Mesenchymal stem cell (in vitro differentiated cells and primary cell): Measurements from ENCODE around the gene GAPT.

ENCODE experiments used
- DNase-seq: peaks from one replicate; pipeline ENCODE4 v3.0.0-alpha.2; 2013
- H2AFZ ChIP-seq: one replicate; pipeline ENCODE4 v1.6.1; 2013; ENCODE audit warnings: low read depth, mild to moderate bottlenecking, control low read depth, inconsistent platforms, low read length, moderate library complexity
- H2AK5ac ChIP-seq: 2 replicates; pipeline ENCODE4 v1.6.1; 2013; ENCODE audit warnings: low read length, moderate library complexity, mild to moderate bottlenecking, inconsistent platforms; ENCODE audit not compliant: severe bottlenecking
- H2BK120ac ChIP-seq: one replicate; pipeline ENCODE4 v1.6.1; 2013; ENCODE audit warnings: low read depth, mild to moderate bottlenecking, inconsistent platforms, low read length, moderate library complexity
- H2BK12ac ChIP-seq, 2 experiments: one replicate each; pipeline ENCODE4 v1.6.1; 2013; ENCODE audit warnings: inconsistent platforms in 2 of 2, low read length in 2 of 2, mild to moderate bottlenecking in 2 of 2, moderate library complexity in 2 of 2, control low read depth in 1 of 2
- H2BK15ac ChIP-seq: one replicate; pipeline ENCODE4 v1.6.1; 2013; ENCODE audit warnings: mild to moderate bottlenecking, low read depth, inconsistent platforms; ENCODE audit not compliant: poor library complexity, severe bottlenecking
- H2BK5ac ChIP-seq: 2 replicates; pipeline ENCODE4 v1.6.1; 2013; ENCODE audit warnings: low read depth, mild to moderate bottlenecking, low read length, control low read depth, inconsistent platforms; ENCODE audit not compliant: poor library complexity, severe bottlenecking
- H3K14ac ChIP-seq, 2 experiments: one replicate each; pipeline ENCODE4 v1.6.1; 2013; ENCODE audit warnings: inconsistent platforms in 2 of 2, low read length in 2 of 2, control low read depth in 1 of 2, mild to moderate bottlenecking in 1 of 2, moderate library complexity in 1 of 2
- H3K18ac ChIP-seq, 2 experiments: one replicate each; pipeline ENCODE4 v1.6.1; 2013; ENCODE audit warnings: inconsistent platforms in 2 of 2, low read length in 2 of 2, control low read depth in 1 of 2, low read depth in 1 of 2, mild to moderate bottlenecking in 1 of 2
- H3K23ac ChIP-seq, 2 experiments: one replicate each; pipeline ENCODE4 v1.6.1; 2013; ENCODE audit warnings: inconsistent platforms in 2 of 2, low read length in 2 of 2, mild to moderate bottlenecking in 2 of 2, moderate library complexity in 2 of 2, control low read depth in 1 of 2
- H3K27ac ChIP-seq: 2 replicates; pipeline ENCODE4 v1.5.1; 2013; ENCODE audit warnings: mild to moderate bottlenecking, moderate library complexity, low read length, control low read depth, inconsistent platforms; ENCODE audit not compliant: poor library complexity, severe bottlenecking
- H3K27me3 ChIP-seq, 2 experiments: 2 replicates each; pipeline versions ENCODE4 v1.6.1 to v1.7.0; 2013; ENCODE audit warnings: low read length in 2 of 2, mild to moderate bottlenecking in 2 of 2, moderate library complexity in 2 of 2, control low read depth in 1 of 2, inconsistent platforms in 1 of 2; ENCODE audit not compliant: control insufficient read depth in 1 of 2, insufficient read depth in 1 of 2
- H3K36me3 ChIP-seq, 2 experiments: 2 replicates each; pipeline versions ENCODE4 v1.6.1 to v1.7.0; 2013; ENCODE audit warnings: low read length in 2 of 2, control low read depth in 1 of 2, inconsistent platforms in 1 of 2, low read depth in 1 of 2, mild to moderate bottlenecking in 1 of 2; ENCODE audit not compliant: insufficient read depth in 2 of 2, control insufficient read depth in 1 of 2
- H3K4ac ChIP-seq, 2 experiments: one replicate each; pipeline ENCODE4 v1.6.1; 2013; ENCODE audit warnings: inconsistent platforms in 2 of 2, low read length in 2 of 2, mild to moderate bottlenecking in 2 of 2, moderate library complexity in 2 of 2, control low read depth in 1 of 2, low read depth in 1 of 2
- H3K4me1 ChIP-seq: 2 replicates; pipeline ENCODE4 v1.6.1; 2013; ENCODE audit warnings: low read depth, low read length, control low read depth; ENCODE audit not compliant: control insufficient read depth, insufficient read depth
- H3K4me2 ChIP-seq: 2 replicates; pipeline ENCODE4 v1.6.1; 2013; ENCODE audit warnings: low read length, mild to moderate bottlenecking, inconsistent platforms; ENCODE audit not compliant: poor library complexity, severe bottlenecking
- H3K4me3 ChIP-seq, 2 experiments: 2 replicates each; pipeline versions ENCODE4 v1.5.1 to v1.7.0; 2013; ENCODE audit warnings: low read length in 2 of 2, mild to moderate bottlenecking in 2 of 2, control low read depth in 1 of 2, low read depth in 1 of 2; ENCODE audit not compliant: insufficient read depth in 1 of 2
- H3K79me1 ChIP-seq: replicated peaks from 2 replicates; pipeline ENCODE4 v1.6.1; 2013; ENCODE audit warnings: mild to moderate bottlenecking, control low read depth, low read length, inconsistent platforms; ENCODE audit not compliant: poor library complexity, severe bottlenecking
- H3K9ac ChIP-seq: 2 replicates; pipeline ENCODE4 v1.7.0; 2013; ENCODE audit warnings: mild to moderate bottlenecking, low read length, moderate library complexity
- H3K9me3 ChIP-seq: 2 replicates; pipeline ENCODE4 v1.7.0; 2013; ENCODE audit warnings: mild to moderate bottlenecking, low read length; ENCODE audit not compliant: control insufficient read depth
- H4K8ac ChIP-seq: one replicate; pipeline ENCODE4 v1.6.1; 2013; ENCODE audit warnings: inconsistent platforms, mild to moderate bottlenecking, low read length, moderate library complexity
- H4K91ac ChIP-seq: one replicate; pipeline ENCODE4 v1.6.1; 2013; ENCODE audit warnings: mild to moderate bottlenecking, low read length, inconsistent platforms
- WGBS: methylation state at CpG from one replicate; pipeline ENCODE4 v1.1.7; 2013; ENCODE audit warnings: mixed read lengths; 5-methylcytosine and 5-hydroxymethylcytosine counted together

Gene GAPT

GRCh38 chr5:58481828-58482227 is 9.4 kb upstream of the GAPT start:
- H2AK5ac ChIP-seq, result no peak overlapping the region
- H3K27me3 ChIP-seq, result peaks cover 0 to 10% of the 10 kb centered on the region in 2 experiments
- no peak overlapping the region for H3K18ac ChIP-seq
- no peaks in the 10 kb centered on the region for H3K36me3 ChIP-seq
- H3K9ac ChIP-seq, result no peak overlapping the region
- no peak overlapping the region for H2BK15ac ChIP-seq
- no peak overlapping the region for H3K4ac ChIP-seq
- no peak overlapping the region for H2BK12ac ChIP-seq
- H3K4me3 ChIP-seq, result no peak overlapping the region
- DNase-seq, result no peak
- no peak overlapping the region for H3K4me2 ChIP-seq
- H3K9me3 ChIP-seq, result no peaks in the 10 kb centered on the region
- WGBS, result 81% methylated on average over 6 of the region's 6 CpGs
- no peak overlapping the region for H2BK120ac ChIP-seq
- H4K8ac ChIP-seq, result no peak overlapping the region
- no peak overlapping the region for H2BK5ac ChIP-seq
- peak overlapping the region in 1 of 2 experiments; percentile 30 for H3K14ac ChIP-seq
- H2AFZ ChIP-seq, result no peak overlapping the region
- no peak overlapping the region for H3K27ac ChIP-seq
- H3K4me1 ChIP-seq, result no peaks in the 10 kb centered on the region
- no peaks in the 10 kb centered on the region for H3K79me1 ChIP-seq
- peak overlapping the region; percentile 22 for H4K91ac ChIP-seq
- H3K23ac ChIP-seq, result no peak overlapping the region

- no peak overlapping the region for H2BK5ac ChIP-seq
- H3K36me3 ChIP-seq, result no peaks in the 10 kb centered on the region
- no peak overlapping the region for H2BK120ac ChIP-seq
- H2AFZ ChIP-seq, result no peak overlapping the region
- no peaks in the 10 kb centered on the region for H3K79me1 ChIP-seq
- H3K14ac ChIP-seq, result peak overlapping the region in 1 of 2 experiments; percentile 80
- H3K4me2 ChIP-seq, result no peak overlapping the region
- H3K27me3 ChIP-seq, result peaks cover 0 to 16% of the 10 kb centered on the region in 2 experiments
- H3K9me3 ChIP-seq, result no peaks in the 10 kb centered on the region
- H3K23ac ChIP-seq, result no peak overlapping the region
- H4K91ac ChIP-seq, result no peak overlapping the region
- no peaks in the 10 kb centered on the region for H3K4me1 ChIP-seq
- no peak overlapping the region for H3K4ac ChIP-seq
- DNase-seq, result no peak
- H2BK12ac ChIP-seq, result peak overlapping the region in 1 of 2 experiments; percentile 10
- H3K4me3 ChIP-seq, result no peak overlapping the region
- H4K8ac ChIP-seq, result no peak overlapping the region
- WGBS, result 94% methylated on average over 1 of the region's 1 CpG
- no peak overlapping the region for H3K18ac ChIP-seq
- H3K27ac ChIP-seq, result no peak overlapping the region
- H2AK5ac ChIP-seq, result no peak overlapping the region
- H3K9ac ChIP-seq, result no peak overlapping the region
- H2BK15ac ChIP-seq, result no peak overlapping the region
These were observed 8.7 kb upstream of the GAPT start for GRCh38 chr5:58482536-58482935.

GRCh38 chr5:58484505-58484904 is 6.7 kb upstream of the GAPT start:
- no peak overlapping the region for H3K9ac ChIP-seq
- no peaks in the 10 kb centered on the region for H3K79me1 ChIP-seq
- H2BK15ac ChIP-seq, result no peak overlapping the region
- H3K9me3 ChIP-seq, result no peaks in the 10 kb centered on the region
- H3K27ac ChIP-seq, result no peak overlapping the region
- 22% methylated on average over 1 of the region's 4 CpGs for WGBS
- no peak overlapping the region for H3K4me3 ChIP-seq
- no peak overlapping the region for H4K8ac ChIP-seq
- no peak overlapping the region for H2AK5ac ChIP-seq
- H2BK12ac ChIP-seq, result no peak overlapping the region
- no peak for DNase-seq
- no peak overlapping the region for H2BK120ac ChIP-seq
- H3K27me3 ChIP-seq, result peaks cover 0 to 16% of the 10 kb centered on the region in 2 experiments
- H3K4ac ChIP-seq, result no peak overlapping the region
- H3K14ac ChIP-seq, result no peak overlapping the region
- H3K4me1 ChIP-seq, result no peaks in the 10 kb centered on the region
- no peak overlapping the region for H3K4me2 ChIP-seq
- H3K36me3 ChIP-seq, result no peaks in the 10 kb centered on the region
- H2BK5ac ChIP-seq, result no peak overlapping the region
- no peak overlapping the region for H2AFZ ChIP-seq
- H4K91ac ChIP-seq, result no peak overlapping the region
- H3K23ac ChIP-seq, result no peak overlapping the region
- no peak overlapping the region for H3K18ac ChIP-seq

GRCh38 chr5:58486290-58486689 is 4.9 kb upstream of the GAPT start:
- DNase-seq, result no peak
- no peak overlapping the region for H2BK15ac ChIP-seq
- H4K8ac ChIP-seq, result no peak overlapping the region
- H3K27ac ChIP-seq, result no peak overlapping the region
- no peak overlapping the region for H3K4me3 ChIP-seq
- H3K79me1 ChIP-seq, result no peaks in the 10 kb centered on the region
- no peak overlapping the region for H3K4ac ChIP-seq
- no peak overlapping the region for H3K14ac ChIP-seq
- H3K9ac ChIP-seq, result no peak overlapping the region
- H2BK5ac ChIP-seq, result no peak overlapping the region
- no peak overlapping the region for H2AFZ ChIP-seq
- peaks cover 7 to 24% of the 10 kb centered on the region in 2 experiments for H3K27me3 ChIP-seq
- H3K4me1 ChIP-seq, result no peaks in the 10 kb centered on the region
- H3K36me3 ChIP-seq, result no peaks in the 10 kb centered on the region
- no CpG with 5 or more reads among the region's 1 CpG for WGBS
- H2BK12ac ChIP-seq, result no peak overlapping the region
- no peak overlapping the region for H3K4me2 ChIP-seq
- no peaks in the 10 kb centered on the region for H3K9me3 ChIP-seq
- H4K91ac ChIP-seq, result no peak overlapping the region
- H3K23ac ChIP-seq, result no peak overlapping the region
- H3K18ac ChIP-seq, result no peak overlapping the region
- H2AK5ac ChIP-seq, result no peak overlapping the region
- H2BK120ac ChIP-seq, result no peak overlapping the region
